ENCODE measurements around the gene VIPR1. TPM values are rescaled to one million over a fixed set of nuclear protein-coding genes. Genes with fewer than 3 reads are reported as not detected.

VIPR1 gene
- total and polyA plus RNA-seq, 11 donors, result 0.96 to 5.4 (median 2.4) TPM

GRCh38 chr3:42500909-42501308, 1.5 kb upstream of the VIPR1 start:
- peaks cover 0 to 34% (median 8%) of the 10 kb centered on the region in 9 donors for H3K27me3 ChIP-seq
- peak overlapping the region in 3 of 12 donors; percentile 46 to 61 (median 53) for H3K4me3 ChIP-seq
- intact Hi-C loops (cut with DNase I), result loop anchor here in 9 of 10 donors (2.0 to 10.0 kb wide), 5 partner anchors 36 to 254 kb away; no protein-coding TSS in a partner anchor
- WGBS, 4 donors, result 45 to 64% (median 54%) methylated on average over 4 of the region's 4 CpGs
- H3K27ac ChIP-seq, result no peak overlapping the region
- TF ChIP-seq POLR2A (IDR thresholded peaks at IDR 0.05), result no peak
- no peak for TF ChIP-seq CTCF (IDR thresholded peaks at IDR 0.05)
- no peaks in the 10 kb centered on the region for H3K9me3 ChIP-seq
- peaks cover 0 to 22% (median 12%) of the 10 kb centered on the region in 12 donors for H3K4me1 ChIP-seq
- H3K36me3 ChIP-seq, result no peaks in the 10 kb centered on the region
- ATAC-seq (no peak), DNase-seq (peak in 1 of 5 donors; percentile 7)

GRCh38 chr3:42501321-42501680, 1.1 kb upstream of the VIPR1 start:
- intact Hi-C loops (cut with DNase I), result loop anchor here in 9 of 10 donors (2.0 to 10.0 kb wide), 5 partner anchors 36 to 254 kb away; no protein-coding TSS in a partner anchor
- no peaks in the 10 kb centered on the region for H3K9me3 ChIP-seq
- peak overlapping the region in 11 of 12 donors; percentile 13 to 63 (median 49) for H3K4me3 ChIP-seq
- peaks cover 0 to 34% (median 8%) of the 10 kb centered on the region in 9 donors for H3K27me3 ChIP-seq
- DNase-seq (peak in 1 of 5 donors; percentile 19), ATAC-seq (no peak)
- H3K27ac ChIP-seq, result peak overlapping the region in 3 of 12 donors; percentile 43 to 66 (median 45)
- no peaks in the 10 kb centered on the region for H3K36me3 ChIP-seq
- no peak for TF ChIP-seq CTCF (IDR thresholded peaks at IDR 0.05)
- no peak for TF ChIP-seq POLR2A (IDR thresholded peaks at IDR 0.05)
- 16 to 36% (median 20%) methylated on average over 21 to 27 of the region's 27 CpGs for WGBS, 4 donors
- peaks cover 0 to 22% (median 12%) of the 10 kb centered on the region in 12 donors for H3K4me1 ChIP-seq

GRCh38 chr3:42501681-42502428, 588 bp upstream of the VIPR1 start:
- TF ChIP-seq CTCF (IDR thresholded peaks at IDR 0.05) (peak; percentile 44 to 74 (median 60)), POLR2A (IDR thresholded peaks at IDR 0.05) (no peak)
- DNase-seq (peak; percentile 53 to 85 (median 65)), ATAC-seq (peak; percentile 63 to 89 (median 76))

More at GRCh38 chr3:42501681-42502428, 588 bp upstream of the VIPR1 start:
- peak overlapping the region in 4 of 12 donors; percentile 8 to 66 (median 44) for H3K27ac ChIP-seq
- intact Hi-C loops (cut with DNase I), result loop anchor here in 9 of 10 donors (2.0 to 10.0 kb wide), 5 partner anchors 35 to 253 kb away; no protein-coding TSS in a partner anchor
- WGBS, 4 donors, result 0 to 2% (median 1%) methylated on average over 21 to 46 of the region's 46 CpGs
- H3K27me3 ChIP-seq, result peaks cover 0 to 34% (median 8%) of the 10 kb centered on the region in 9 donors
- peaks cover 0 to 22% (median 12%) of the 10 kb centered on the region in 12 donors for H3K4me1 ChIP-seq
- no peaks in the 10 kb centered on the region for H3K36me3 ChIP-seq
- H3K9me3 ChIP-seq, result no peaks in the 10 kb centered on the region
- H3K4me3 ChIP-seq, result peak overlapping the region; percentile 13 to 63 (median 48)

Data from heart left ventricle (tissue), 16 donors.